G401.6 (cell line): ENCODE results near the gene DMD.
A peak's percentile ranks its signal among the peaks of the same experiment; 100 is the strongest.

Experiments
- FAIRE-seq: peaks from 2 replicates; lab custom pipeline; 2012; peaks lifted over from hg19 to GRCh38; lab: Jason Lieb, UNC

Gene DMD

GRCh38 chrX:31268359-31268758, 1943.0 kb downstream of the DMD start:
- FAIRE-seq = peak; percentile 98

DNA sequence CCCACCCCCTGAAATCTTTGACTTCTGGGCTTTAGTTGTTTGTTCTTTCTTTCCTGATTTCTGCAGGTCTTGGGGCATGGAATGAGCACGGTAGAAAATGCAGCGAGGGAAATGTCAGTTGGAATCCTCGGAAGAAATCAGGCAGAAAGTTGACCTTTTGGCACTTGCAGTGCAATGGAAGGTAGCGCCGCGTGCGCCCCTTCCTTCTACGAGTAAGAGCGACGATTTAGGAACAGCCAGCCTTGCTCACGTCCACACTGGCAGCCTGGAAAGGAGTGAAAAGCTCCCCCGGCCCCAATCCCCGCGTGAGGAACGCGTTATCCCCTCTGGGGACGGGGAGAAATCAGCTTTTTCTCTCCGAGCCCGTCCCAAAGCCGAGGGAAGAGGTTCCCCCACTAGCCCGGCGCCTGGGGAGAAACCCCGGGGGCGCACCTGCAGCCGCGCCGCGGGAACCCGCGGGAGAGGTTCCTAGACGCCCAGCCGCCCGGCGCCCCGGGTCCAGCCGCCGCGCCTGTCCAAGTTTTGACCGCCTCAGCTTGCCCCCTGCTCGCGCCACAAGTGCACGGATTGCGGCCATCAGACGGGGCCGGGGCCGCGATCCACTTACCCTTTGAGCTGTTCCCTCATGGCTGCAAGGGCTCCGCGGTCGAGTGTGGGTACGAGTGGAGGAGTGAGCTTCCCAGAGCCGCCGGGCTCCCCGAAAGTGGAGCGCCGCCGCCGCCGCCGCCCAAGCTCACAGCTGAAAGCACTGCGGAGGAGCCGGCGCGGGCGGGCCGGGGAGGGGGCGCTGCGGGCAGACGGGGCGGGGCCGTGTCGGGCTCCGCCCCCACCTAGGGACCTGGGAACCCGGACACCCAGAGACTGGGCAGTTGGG, 1944.9 kb downstream of the DMD start:
- no peak for FAIRE-seq

DNA sequence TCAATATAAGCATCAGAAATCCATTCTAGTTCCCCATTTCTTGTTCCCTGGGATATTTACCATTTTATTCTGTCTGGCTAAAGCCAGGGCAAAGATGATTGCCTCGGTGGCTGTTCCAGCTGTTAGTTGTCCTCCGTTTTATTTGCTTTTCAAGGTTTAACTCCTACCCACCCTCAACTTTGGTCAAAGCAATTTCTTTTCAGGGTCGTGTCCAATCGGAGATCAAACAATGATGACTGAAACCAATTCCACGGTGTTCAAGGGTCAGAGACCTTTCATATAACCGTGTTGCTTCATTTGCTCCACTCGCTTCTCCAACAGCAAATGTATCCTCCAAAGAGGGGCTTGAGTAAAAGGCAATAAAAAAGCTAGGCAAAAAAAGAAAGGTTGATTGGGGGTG, 1946.0 kb downstream of the DMD start:
- no peak for FAIRE-seq

DNA sequence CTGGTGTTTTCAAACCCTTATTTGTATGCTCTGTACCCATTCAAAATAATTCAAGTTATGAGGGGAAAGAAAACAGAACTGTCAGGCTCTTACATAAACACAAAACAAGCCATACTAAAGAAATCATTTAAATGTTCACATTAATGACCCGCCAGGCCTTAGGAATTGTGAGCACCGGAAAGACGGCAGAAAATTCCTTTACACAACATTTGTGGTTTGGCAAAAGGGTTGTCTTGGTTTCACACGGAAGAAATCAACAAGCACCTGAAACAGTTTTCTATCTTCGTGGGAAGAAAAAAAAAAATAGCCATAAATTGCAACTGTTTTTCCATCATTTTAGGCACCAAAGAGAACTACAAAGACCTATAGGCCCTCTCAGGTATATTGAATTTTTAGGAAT, 1951.0 kb downstream of the DMD start:
- no peak for FAIRE-seq

DNA sequence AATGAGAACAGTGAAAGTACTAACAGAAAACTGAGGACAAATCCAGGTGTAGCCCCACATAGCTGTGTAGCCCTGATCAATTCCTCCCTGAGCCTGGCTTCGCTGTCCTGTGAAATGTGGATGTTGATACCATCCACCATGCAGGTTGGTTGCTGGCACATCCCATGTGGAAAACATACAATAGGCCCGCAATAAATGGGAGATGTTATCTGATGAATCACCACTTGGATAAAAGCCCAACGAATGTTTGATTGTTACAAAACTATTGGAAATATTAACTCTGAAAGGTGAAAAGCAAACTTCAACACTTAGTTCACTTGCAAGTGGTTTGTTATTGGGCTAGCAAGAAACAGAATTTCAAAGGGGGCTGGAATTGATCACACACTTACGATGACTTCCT, 1953.2 kb downstream of the DMD start:
- FAIRE-seq = no peak

- FAIRE-seq = no peak
Measured at GRCh38 chrX:31255310-31256033, 1955.9 kb downstream of the DMD start.

- peak; percentile 40 for FAIRE-seq
Measured at GRCh38 chrX:31252133-31252532, 1959.2 kb downstream of the DMD start.

GRCh38 chrX:31251336-31251735, 1960.0 kb downstream of the DMD start:
- FAIRE-seq = no peak

DNA sequence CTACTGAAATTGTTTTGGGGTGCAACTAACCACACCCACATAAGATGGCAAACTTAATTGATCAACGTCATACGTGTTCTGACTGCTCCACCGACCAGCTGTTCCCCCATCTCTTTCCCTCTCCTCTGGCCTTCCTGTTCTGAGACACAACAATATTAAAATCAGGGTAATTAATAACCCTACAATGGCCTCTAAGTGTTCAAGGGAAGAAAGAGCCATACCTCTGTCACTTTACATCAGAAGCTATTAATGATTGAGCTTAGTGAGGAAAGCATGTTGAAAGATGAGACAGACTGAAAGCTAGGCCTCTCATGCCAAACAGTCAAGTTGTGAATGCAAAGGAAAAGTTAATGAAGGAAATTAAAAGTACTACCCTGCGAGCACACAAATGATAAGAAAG, 1965.6 kb downstream of the DMD start:
- no peak for FAIRE-seq

- FAIRE-seq = peak; percentile 23
Measured at GRCh38 chrX:31243804-31244203, 1967.5 kb downstream of the DMD start.

GRCh38 chrX:31240982-31241381, 1970.4 kb downstream of the DMD start:
- FAIRE-seq = no peak

- no peak for FAIRE-seq
Measured at GRCh38 chrX:31237189-31237588, 1974.2 kb downstream of the DMD start.

DNA sequence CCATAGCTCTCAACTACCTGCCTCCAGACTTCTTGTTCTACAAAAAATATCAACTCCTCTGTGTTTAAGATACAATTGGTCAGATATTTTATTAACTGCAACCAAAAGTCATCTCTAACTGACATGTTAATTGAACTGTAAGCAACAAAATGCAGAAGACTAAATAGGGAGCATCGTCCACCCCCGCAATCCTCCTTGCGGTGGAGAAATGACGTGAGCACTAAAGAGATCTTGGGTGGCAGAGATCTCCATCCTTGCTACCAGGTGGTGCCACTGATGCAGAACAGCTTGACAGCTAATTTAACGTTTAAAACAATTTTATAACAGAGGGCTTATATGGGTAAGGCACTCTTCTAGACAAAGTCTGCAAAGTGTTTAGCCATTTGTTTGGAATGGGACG, 1975.1 kb downstream of the DMD start:
- FAIRE-seq = no peak

DNA sequence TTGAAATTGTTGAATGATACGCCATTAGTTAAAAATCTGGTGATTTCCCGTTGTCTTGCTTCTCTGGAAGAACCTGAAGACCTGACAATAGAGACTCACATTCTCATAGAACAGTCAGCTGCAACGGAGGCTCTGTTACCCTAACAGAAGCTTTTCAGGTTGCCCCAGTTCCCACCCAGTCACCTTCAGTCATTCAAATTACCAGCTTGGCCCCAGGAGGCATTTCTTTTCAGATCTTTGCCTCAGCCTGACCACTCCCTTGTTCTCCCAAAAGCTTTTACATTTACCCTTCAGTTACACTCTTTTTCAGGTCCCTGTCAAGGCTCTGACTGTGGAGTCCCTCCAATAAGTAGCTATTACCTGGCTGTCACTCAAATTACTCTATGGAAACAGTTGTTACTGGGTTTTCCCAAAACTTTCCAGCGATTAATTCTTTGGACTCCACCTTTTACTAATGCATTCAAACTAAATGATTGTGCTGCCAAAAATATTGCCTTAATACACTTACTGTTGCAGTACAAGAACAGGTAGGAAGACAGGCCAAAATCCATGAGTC, 1977.3 kb downstream of the DMD start:
- no peak for FAIRE-seq

DNA sequence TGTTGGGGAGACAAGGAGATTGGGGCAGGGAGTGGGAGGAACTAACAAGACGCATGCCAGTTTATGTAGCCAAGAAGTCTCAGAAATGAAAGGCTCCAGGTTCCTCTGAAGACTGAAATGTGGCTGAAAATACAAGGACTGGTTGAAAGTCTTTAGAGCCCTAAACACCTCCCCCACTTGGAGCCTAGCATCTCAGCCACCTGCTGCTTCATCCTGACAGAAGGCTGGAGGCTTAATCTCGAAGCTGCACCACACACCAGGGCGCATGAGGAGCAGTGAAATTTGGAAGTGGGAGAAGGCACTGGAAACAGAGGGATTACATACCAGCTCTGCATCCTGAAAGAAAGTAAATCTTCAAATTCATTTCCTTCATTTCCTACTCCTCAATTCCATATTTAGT, 1978.8 kb downstream of the DMD start:
- FAIRE-seq = no peak

- FAIRE-seq = no peak
Measured at GRCh38 chrX:31228909-31229308, 1982.4 kb downstream of the DMD start.

GRCh38 chrX:31228415-31228832, 1982.9 kb downstream of the DMD start:
- FAIRE-seq = no peak

GRCh38 chrX:31227250-31227649, 1984.1 kb downstream of the DMD start:
- no peak for FAIRE-seq

DNA sequence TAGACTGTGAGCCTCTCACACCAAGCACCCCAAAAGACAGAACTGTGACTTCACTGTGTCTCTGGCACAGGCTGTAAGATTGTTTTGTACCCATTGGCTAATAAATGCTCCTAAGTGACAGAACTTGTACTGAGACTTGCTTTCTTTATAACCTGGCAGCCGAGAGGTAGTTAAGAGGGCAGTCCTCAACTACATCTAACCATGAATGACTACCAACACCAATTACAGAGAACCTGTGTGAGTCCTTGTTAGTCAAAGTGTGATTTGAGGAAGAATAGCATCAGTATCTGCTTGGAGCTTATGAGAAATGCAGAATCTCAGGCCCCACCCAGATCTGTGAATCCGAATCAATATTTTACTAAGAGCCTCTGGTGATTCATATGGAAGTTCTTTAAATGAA, 1985.5 kb downstream of the DMD start:
- no peak for FAIRE-seq

GRCh38 chrX:31224381-31225012, 1986.9 kb downstream of the DMD start:
- FAIRE-seq = no peak

DNA sequence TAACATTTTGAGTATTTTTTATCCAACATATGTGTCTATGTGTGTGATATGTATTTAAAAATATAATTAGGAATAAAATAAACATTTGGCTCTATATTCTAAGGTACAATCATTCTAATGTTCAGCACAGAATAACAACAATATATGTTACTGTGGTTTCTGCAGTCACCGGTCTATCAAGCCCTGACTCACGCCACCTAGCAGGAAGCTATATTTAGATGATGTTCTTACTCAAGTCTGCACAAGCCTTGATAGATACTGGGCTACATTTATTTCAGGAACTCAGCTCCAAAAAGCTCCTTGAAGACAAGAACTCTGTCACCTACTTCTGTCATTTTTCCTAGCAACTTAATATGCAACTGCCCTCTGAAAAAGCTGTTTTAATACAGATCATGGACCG, 1987.5 kb downstream of the DMD start:
- no peak for FAIRE-seq

DNA sequence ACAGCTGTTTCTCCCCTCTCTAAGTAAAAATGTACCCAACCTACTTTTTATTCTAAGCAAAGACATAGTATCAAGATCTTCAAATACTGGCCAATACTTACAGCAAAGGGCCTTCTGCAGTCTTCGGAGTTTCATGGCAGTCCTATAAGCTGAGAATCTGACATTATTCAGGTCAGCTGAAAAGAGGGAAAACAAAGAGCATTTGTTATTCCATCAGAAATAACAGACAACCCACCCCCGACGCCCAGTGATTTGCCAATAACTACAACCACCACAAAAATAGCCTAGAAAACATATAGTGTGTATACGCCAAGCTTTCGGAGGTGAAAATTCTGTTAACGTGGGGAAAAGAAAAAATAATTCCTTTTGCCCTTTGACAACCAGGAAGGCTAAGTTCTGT, 1988.4 kb downstream of the DMD start:
- no peak for FAIRE-seq

- no peak for FAIRE-seq
Measured at GRCh38 chrX:31219174-31219573, 1992.2 kb downstream of the DMD start.
